Measurements from ENCODE around the gene PPP4R3B.

GRCh38 chr2:55556809-55557208 lies 60.6 kb downstream of the PPP4R3B start:
- TF ChIP-seq USF2 (IDR thresholded peaks at IDR 0.05; ENCODE audit: borderline replicate concordance, low read depth, low read length), result no peak
- no peak for TF ChIP-seq TEAD4 (IDR thresholded peaks at IDR 0.05; ENCODE audit: borderline replicate concordance, insufficient read depth)
- no peak for TF ChIP-seq MEF2A (IDR thresholded peaks at IDR 0.05; ENCODE audit: borderline replicate concordance, low read depth)
- TF ChIP-seq CTCF (IDR thresholded peaks at IDR 0.05), result no peak
- no peak for TF ChIP-seq CHD2 (IDR thresholded peaks at IDR 0.05; ENCODE audit: low read length, partially characterized antibody)
- TF ChIP-seq SMC3 (IDR thresholded peaks at IDR 0.05; ENCODE audit: low read depth, low read length), result no peak
- no peak for TF ChIP-seq MAX (IDR thresholded peaks at IDR 0.05; ENCODE audit: low read depth)
- no peak for TF ChIP-seq NRF1 (IDR thresholded peaks at IDR 0.05; ENCODE audit: low read depth, low read length)
- no peak for TF ChIP-seq YY1 (IDR thresholded peaks at IDR 0.05; ENCODE audit: low read depth)
- TF ChIP-seq TAF1 (IDR thresholded peaks at IDR 0.05; ENCODE audit: borderline replicate concordance, low read depth, low read length), result no peak
- TF ChIP-seq FOXJ3 (CRISPR knock-in tag; IDR thresholded peaks at IDR 0.05), result no peak
